Lung (tissue), 12 donors: ENCODE measurements around the gene RHOT1. TPM values are rescaled to one million over a fixed set of nuclear protein-coding genes. Genes with fewer than 3 reads are reported as not detected.
"Not testable (repeated sequence)": the region's sequence is repeated elsewhere in the genome, so short reads cannot be mapped to it uniquely, and the experiment has no call there.

Experiments used
- ATAC-seq: fragments of 200-7000 bp; cut with Tn5 transposase; one replicate; pipeline ENCODE4 v1.9.1; 2020; ENCODE audit warnings: moderate number of reproducible peaks; ENCODE audit not compliant: insufficient read depth, low FRiP score
- DNase-seq, 3 donors: peaks; one replicate each; pipeline ENCODE4 v3.0.0-alpha.2; 2013 to 2017
- H3K27ac ChIP-seq, 2 donors: one replicate each; pipeline ENCODE4 v1.5.1; 2013; ENCODE audit warnings: mild to moderate bottlenecking in 2 of 2, moderate library complexity in 2 of 2, control low read depth in 1 of 2, inconsistent platforms in 1 of 2, low read depth in 1 of 2, low read length in 1 of 2
- H3K27me3 ChIP-seq, 3 donors: one replicate each; pipeline ENCODE4 v1.5.1; 2013; ENCODE audit warnings: low read length in 2 of 3; ENCODE audit not compliant: control insufficient read depth in 3 of 3, insufficient read depth in 3 of 3
- H3K36me3 ChIP-seq, 4 donors: one replicate each; pipeline ENCODE4 v1.5.1; 2013; ENCODE audit warnings: low read length in 4 of 4, mild to moderate bottlenecking in 1 of 4, moderate library complexity in 1 of 4; ENCODE audit not compliant: control insufficient read depth in 4 of 4, insufficient read depth in 4 of 4
- H3K4me1 ChIP-seq, 5 donors: one replicate each; pipeline ENCODE4 v1.5.1; 2013; ENCODE audit warnings: low read length in 5 of 5, mild to moderate bottlenecking in 2 of 5, moderate library complexity in 1 of 5; ENCODE audit not compliant: control insufficient read depth in 5 of 5, insufficient read depth in 5 of 5
- H3K4me3 ChIP-seq: one replicate; pipeline ENCODE4 v1.5.1; 2013; ENCODE audit warnings: mild to moderate bottlenecking, control low read depth, moderate library complexity
- H3K9ac ChIP-seq, 2 donors: one replicate each; pipeline ENCODE4 v1.5.1; 2013; ENCODE audit warnings: low read length in 2 of 2, control low read depth in 1 of 2; ENCODE audit not compliant: insufficient read depth in 1 of 2
- H3K9me3 ChIP-seq, 4 donors: one replicate each; pipeline ENCODE4 v1.5.1; 2013; ENCODE audit warnings: low read length in 3 of 4, mild to moderate bottlenecking in 1 of 4, moderate library complexity in 1 of 4; ENCODE audit not compliant: control insufficient read depth in 4 of 4, insufficient read depth in 3 of 4
- CTCF ChIP-seq: IDR thresholded peaks from 2 replicates; pipeline ENCODE4 v1.5.1; 2012; ENCODE audit warnings: mild to moderate bottlenecking; ENCODE audit errors: control extremely low read depth, extremely low read depth
- WGBS, 2 donors: extraction: QIAGEN DNeasy Blood & Tissue Kit; methylation state at CpG; one replicate each; pipeline ENCODE4 v1.1.7; 2013; 5-methylcytosine and 5-hydroxymethylcytosine counted together
- polyA plus RNA-seq, 2 donors: library from polyadenylated mRNA; stranded (reverse); fragments of 200-250 nt; gene quantifications; one replicate each; pipeline ENCODE4 v1.2.1, GENCODE V29; 2013
- total RNA-seq, 2 donors: library from RNA; depleted of rRNA in 1 of 2; stranded (reverse); fragments of >200 nt in 1 of 2; gene quantifications; one replicate each; pipeline ENCODE4 v1.2.1, GENCODE V29; 2014 to 2021
- donor health status: control.
- donor health status: control.
- donor health status: Bipolar disorder and iron deficiency.
- donor health status: healthy.
- donor health status: DM: yes; HTN: yes; CAD: no.

RHOT1 gene
- total and polyA plus RNA-seq, 4 donors: 28.5 to 90.5 (median 44.9) TPM

- peaks cover 3 to 20% (median 8%) of the 10 kb centered on the region in 4 donors for H3K36me3 ChIP-seq
- H3K27me3 ChIP-seq: no peaks in the 10 kb centered on the region
- H3K4me3 ChIP-seq: no peak overlapping the region
- H3K27ac ChIP-seq: no peak overlapping the region
- H3K4me1 ChIP-seq: no peaks in the 10 kb centered on the region
- 96 to 97% methylated on average over 8 of the region's 8 CpGs for WGBS, 2 donors
- H3K9ac ChIP-seq: no peak overlapping the region
- DNase-seq: no peak
- TF ChIP-seq CTCF: no peak
- H3K9me3 ChIP-seq: no peaks in the 10 kb centered on the region
- ATAC-seq: no peak
Measured at GRCh38 chr17:32161029-32161428, 18.7 kb downstream of the RHOT1 start.

DNA sequence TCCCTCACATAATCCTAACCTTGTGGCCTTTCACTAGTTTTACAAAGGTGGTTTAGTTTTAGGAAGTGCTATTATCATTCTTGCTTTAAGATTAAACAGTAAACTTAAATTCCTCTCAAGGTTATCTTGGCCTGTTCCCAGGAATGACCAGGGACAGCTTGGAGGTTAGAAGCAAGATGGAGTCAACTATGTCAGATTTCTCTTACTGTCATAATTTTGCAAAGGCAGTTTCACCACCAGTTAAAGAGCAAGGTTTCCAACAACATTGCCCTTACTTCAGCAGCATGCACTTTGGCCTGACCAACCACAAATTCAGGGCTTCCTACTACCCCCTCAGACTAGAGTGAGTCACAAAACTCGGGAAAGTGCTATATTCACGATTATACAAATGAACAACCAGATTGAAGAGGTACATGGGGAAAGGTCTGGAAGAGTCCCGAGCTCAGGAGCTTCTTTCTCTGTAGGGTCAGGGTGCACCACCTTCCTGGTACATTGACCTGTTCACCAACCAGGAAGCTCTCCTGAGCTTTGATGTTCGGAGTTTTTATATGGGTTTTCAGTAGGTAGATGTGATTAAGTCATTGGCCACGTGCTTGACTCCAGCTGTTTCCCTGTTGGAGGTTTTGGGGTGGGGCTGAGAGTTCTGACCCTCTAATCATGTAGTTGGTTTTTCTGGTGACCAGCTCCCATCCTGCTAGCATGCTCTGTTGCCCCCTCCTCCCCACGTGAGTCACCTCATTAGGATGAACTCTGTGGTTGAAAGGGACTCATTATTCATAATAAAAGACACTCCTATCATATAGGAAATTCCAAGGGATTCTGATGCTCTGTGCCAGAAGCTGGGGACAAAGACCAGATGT is 19.4 kb downstream of the RHOT1 start:
- no peak overlapping the region for H3K9ac ChIP-seq
- TF ChIP-seq CTCF: no peak
- peaks cover 3 to 23% (median 8%) of the 10 kb centered on the region in 4 donors for H3K36me3 ChIP-seq
- WGBS, 2 donors: 89 to 94% methylated on average over 6 of the region's 6 CpGs
- H3K27ac ChIP-seq: no peak overlapping the region
- H3K27me3 ChIP-seq: no peaks in the 10 kb centered on the region
- no peak overlapping the region for H3K4me3 ChIP-seq
- ATAC-seq (no peak), DNase-seq (no peak)
- H3K9me3 ChIP-seq: peaks cover 0 to 2% (median 0%) of the 10 kb centered on the region in 4 donors
- no peaks in the 10 kb centered on the region for H3K4me1 ChIP-seq

- Histone ChIP-seq H3K4me1 (no peaks in the 10 kb centered on the region), H3K4me3 (no peak overlapping the region), H3K36me3 (peaks cover 21 to 32% (median 27%) of the 10 kb centered on the region in 4 donors), H3K9ac (no peak overlapping the region), H3K27ac (no peak overlapping the region), H3K9me3 (peaks cover 0 to 6% (median 0%) of the 10 kb centered on the region in 4 donors), H3K27me3 (no peaks in the 10 kb centered on the region)
- ATAC-seq (no peak), DNase-seq (no peak)
- 73 to 91% methylated on average over 3 of the region's 3 CpGs for WGBS, 2 donors
- no peak for TF ChIP-seq CTCF
Measured at GRCh38 chr17:32174889-32175288, 32.6 kb downstream of the RHOT1 start.

DNA sequence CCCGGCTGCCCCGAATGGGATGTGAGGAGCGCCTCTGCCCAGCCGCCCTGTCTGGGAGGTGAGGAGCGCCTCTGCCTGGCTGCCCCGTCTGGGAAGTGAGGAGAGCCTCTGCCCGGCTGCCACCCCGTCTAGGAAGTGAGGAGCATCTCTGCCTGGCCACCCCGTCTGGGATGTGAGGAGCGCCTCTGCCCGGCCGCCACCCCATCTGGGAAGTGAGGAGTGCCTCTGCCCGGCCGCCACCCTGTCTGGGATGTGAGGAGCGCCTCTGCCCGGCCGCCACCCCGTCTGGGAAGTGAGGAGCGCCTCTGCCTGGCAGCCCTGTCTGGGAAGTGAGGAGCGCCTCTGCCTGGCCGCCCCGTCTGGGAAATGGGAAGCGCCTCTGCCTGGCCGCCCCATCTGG is 36.4 kb downstream of the RHOT1 start:
- H3K4me3 ChIP-seq, H3K4me1 ChIP-seq, H3K9ac ChIP-seq, H3K27ac ChIP-seq, H3K27me3 ChIP-seq, DNase-seq, ATAC-seq, H3K9me3 ChIP-seq: not testable (repeated sequence)
- WGBS, 2 donors: 99% methylated on average over 24 of the region's 24 CpGs
- peaks cover 24 to 37% (median 33%) of the 10 kb centered on the region in 4 donors for H3K36me3 ChIP-seq

- peaks cover 24 to 35% (median 31%) of the 10 kb centered on the region in 4 donors for H3K36me3 ChIP-seq
- not testable (repeated sequence) for H3K9ac ChIP-seq, H3K27ac ChIP-seq, DNase-seq, H3K27me3 ChIP-seq, H3K4me3 ChIP-seq, H3K4me1 ChIP-seq, ATAC-seq, H3K9me3 ChIP-seq
- 99% methylated on average over 20 to 23 of the region's 23 CpGs for WGBS, 2 donors
Measured at GRCh38 chr17:32179103-32179502, 36.8 kb downstream of the RHOT1 start.

DNA sequence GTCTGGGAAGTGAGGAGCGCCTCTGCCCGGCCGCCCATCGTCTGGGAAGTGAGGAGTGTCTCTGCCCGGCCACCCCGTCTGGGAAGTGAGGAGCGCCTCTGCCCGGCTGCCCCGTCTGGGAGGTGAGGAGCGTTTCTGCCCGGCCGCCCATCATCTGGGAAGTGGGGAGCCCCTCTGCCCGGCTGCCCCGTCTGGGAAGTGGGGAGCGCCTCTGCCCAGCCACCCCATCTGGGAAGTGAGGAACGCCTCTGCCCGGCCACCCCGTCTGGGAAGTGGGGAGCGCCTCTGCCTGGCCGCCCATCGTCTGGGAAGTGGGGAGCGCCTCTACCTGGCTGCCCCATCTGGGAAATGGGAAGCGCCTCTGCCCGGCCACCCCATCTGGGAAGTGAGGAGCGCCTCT is 37.2 kb downstream of the RHOT1 start:
- H3K4me1 ChIP-seq, ATAC-seq, H3K9me3 ChIP-seq, DNase-seq, H3K9ac ChIP-seq, H3K4me3 ChIP-seq, H3K27me3 ChIP-seq, H3K27ac ChIP-seq: not testable (repeated sequence)
- H3K36me3 ChIP-seq: peaks cover 24 to 34% (median 30%) of the 10 kb centered on the region in 4 donors
- 96 to 98% methylated on average over 21 to 25 of the region's 25 CpGs for WGBS, 2 donors
